Measurements from ENCODE around the gene PWWP2A. TPM values are rescaled to one million over a fixed set of nuclear protein-coding genes. Genes with fewer than 3 reads are reported as not detected.

PWWP2A gene
- total and polyA plus RNA-seq, 2 of the 8 experiments (the other 6 are each of a cell fraction or from before 2014, with no cell fraction given) = 18.5 to 63.0 TPM

GRCh38 chr5:160054047-160054446 lies 65.2 kb downstream of the PWWP2A start:
- Histone ChIP-seq H3K56ac (replicated peaks; ENCODE audit: insufficient read length, low read depth, low read length) (no peak overlapping the region), H3K4me3 (ENCODE audit: extremely low read depth in 1 of 4, insufficient read depth in 2 of 4, low read depth in 3 of 4, low read length in 4 of 4) (no peak overlapping the region), H2BK120ac (replicated peaks; ENCODE audit: low read depth, low read length) (no peak overlapping the region), H3K36me3 (ENCODE audit: control insufficient read depth in 2 of 4, insufficient read depth in 4 of 4, low read length in 3 of 4) (peaks cover 8 to 74% (median 35%) of the 10 kb centered on the region in 4 experiments), H3K4me1 (replicated peaks in 1 of 4; ENCODE audit: control insufficient read depth in 3 of 4, insufficient read depth in 4 of 4, low read length in 3 of 4) (no peaks in the 10 kb centered on the region), H2BK5ac (ENCODE audit: low read depth, low read length) (no peak overlapping the region), H3K18ac (ENCODE audit: extremely low read depth, low read length) (no peak overlapping the region), H2AK5ac (ENCODE audit: low read depth, low read length) (no peak overlapping the region), H3K79me2 (ENCODE audit: control insufficient read depth in 1 of 2, insufficient read depth in 2 of 2, low read length in 2 of 2) (no peaks in the 10 kb centered on the region), H3K23me2 (ENCODE audit: low read depth, low read length) (no peaks in the 10 kb centered on the region), H3K23ac (ENCODE audit: insufficient read length) (no peak overlapping the region), H3K4ac (replicated peaks; ENCODE audit: insufficient read length, low read depth, low read length) (no peak overlapping the region), H3K9me3 (ENCODE audit: insufficient read depth in 2 of 2, low read depth in 1 of 2, low read length in 1 of 2) (no peaks in the 10 kb centered on the region), H4K91ac (replicated peaks; ENCODE audit: insufficient read length, low read length) (no peak overlapping the region), H4K8ac (ENCODE audit: extremely low read depth, insufficient read depth, low read length) (no peak overlapping the region), H4K5ac (ENCODE audit: insufficient read length, low read depth, low read length) (no peak overlapping the region), H2BK20ac (ENCODE audit: low read length) (no peak overlapping the region), H2BK15ac (ENCODE audit: low read length) (no peak overlapping the region), H3K14ac (ENCODE audit: insufficient read length) (no peak overlapping the region), H4K20me1 (replicated peaks in 1 of 2; ENCODE audit: control insufficient read depth in 1 of 2, insufficient read depth in 2 of 2, low read length in 2 of 2) (no peaks in the 10 kb centered on the region), H2BK12ac (ENCODE audit: low read depth, low read length) (no peak overlapping the region), H3K79me1 (ENCODE audit: low read depth, low read length) (no peaks in the 10 kb centered on the region), H2AFZ (ENCODE audit: low read length) (no peak overlapping the region), H3K4me2 (ENCODE audit: insufficient read depth in 1 of 2, low read depth in 2 of 2, low read length in 2 of 2) (no peak overlapping the region), H3K27ac (ENCODE audit: low read depth, low read length) (no peak overlapping the region), H3K27me3 (replicated peaks in 1 of 4; ENCODE audit: control insufficient read depth in 3 of 4, extremely low read depth in 1 of 4, insufficient read depth in 3 of 4, low read length in 3 of 4) (no peaks in the 10 kb centered on the region), H3K9ac (replicated peaks in 1 of 4; ENCODE audit: extremely low read depth in 1 of 4, low read depth in 3 of 4, low read length in 3 of 4) (no peak overlapping the region)
- POLR2A ChIA-PET (ENCODE audit: partially characterized antibody) = interaction anchor here (0.7 kb wide), 1 partner anchor 18 kb away, joined by 3 read pairs; no protein-coding TSS in a partner anchor
- no peak for FAIRE-seq
- 95% methylated on average over 1 of the region's 1 CpG; no CpG with 5 or more reads in 1 of the 2 experiments for WGBS, 2 experiments (ENCODE audit: extremely low coverage in 1 of 2, insufficient coverage in 1 of 2, insufficient read length in 1 of 2, insufficient replicate concordance in 2 of 2, low coverage in 1 of 2, low lambda C conversion rate in 2 of 2, missing lambda C conversion rate in 1 of 2)
- no peak for DNase-seq (ENCODE audit: low read depth in 1 of 2, low spot score in 2 of 2)
- CTCF ChIA-PET (ENCODE audit: partially characterized antibody) = interaction anchor here (0.6 to 3.0 kb wide), 5 partner anchors 25 to 513 kb away, joined by 3 to 17 read pairs (median 3); no protein-coding TSS in a partner anchor
- TF ChIP-seq BACH1 (IDR thresholded peaks at IDR 0.05; ENCODE audit: low read length) = no peak
- TF ChIP-seq POLR2A (IDR thresholded peaks at IDR 0.05; ENCODE audit: control extremely low read depth in 1 of 2, low read depth in 2 of 2, low read length in 2 of 2) = no peak
- TF ChIP-seq RAD21 (IDR thresholded peaks at IDR 0.05 in 1 of 2, conservative IDR thresholded peaks at IDR 0.05 in 1 of 2; ENCODE audit: low read depth in 2 of 2, low read length in 2 of 2) = no peak
- no peak for TF ChIP-seq HDAC6 (IDR thresholded peaks at IDR 0.05; ENCODE audit: low read depth, low read length)
- no peak for TF ChIP-seq RXRA (IDR thresholded peaks at IDR 0.05; ENCODE audit: insufficient read depth, low read depth, low read length)
- TF ChIP-seq ATF3 (IDR thresholded peaks at IDR 0.05; ENCODE audit: insufficient read depth, low read depth, low read length) = no peak
- TF ChIP-seq CBX5 (IDR thresholded peaks at IDR 0.05; ENCODE audit: low read depth, low read length) = no peak
- no peak for TF ChIP-seq POLR2AphosphoS5 (IDR thresholded peaks at IDR 0.05; ENCODE audit: low read depth, low read length)
- no peak for TF ChIP-seq CBX8 (IDR thresholded peaks at IDR 0.05; ENCODE audit: borderline replicate concordance, low read depth, low read length)
- TF ChIP-seq SP4 (IDR thresholded peaks at IDR 0.05; ENCODE audit: low read length) = no peak
- TF ChIP-seq SIX5 (IDR thresholded peaks at IDR 0.05; ENCODE audit: low read depth, low read length) = no peak
- no peak for TF ChIP-seq POU5F1 (IDR thresholded peaks at IDR 0.05; ENCODE audit: low read depth, low read length)
- no peak for TF ChIP-seq YY1 (IDR thresholded peaks at IDR 0.05; ENCODE audit: low read depth, low read length)
- no peak for TF ChIP-seq MAFK (IDR thresholded peaks at IDR 0.05; ENCODE audit: low read depth, low read length)
